HEK293 (cell line): ENCODE measurements around the gene MED20.

ENCODE experiments used
- CTCF ChIA-PET: fragments of 350-600 bp; formaldehyde crosslinking; extraction: SDS; loops from one replicate; lab custom pipeline; 2021; ENCODE audit warnings: antibody characterized with exemption; lab: Yijun Ruan, JAX
- POLR2A ChIA-PET: fragments of 300-600 bp; formaldehyde crosslinking; extraction: SDS; loops from one replicate; lab custom pipeline; 2020; ENCODE audit warnings: antibody characterized with exemption, inconsistent platforms; lab: Yijun Ruan, JAX
- H3K27ac ChIP-seq: fragments of 200-500 bp; sonication (Bioruptor generic); 2 replicates; pipeline ENCODE4 v1.5.1; 2014; ENCODE audit warnings: low read depth, low read length, control low read depth, inconsistent platforms; ENCODE audit errors: extremely low read depth
- H3K36me3 ChIP-seq, 2 experiments: fragments of 200-500 bp in 1 of 2; sonication (Bioruptor generic) in 1 of 2; 1 replicate in 1 of 2; 2 replicates in 1 of 2; pipeline ENCODE4 v1.5.1; 2014 to 2017; ENCODE audit warnings: inconsistent platforms in 2 of 2, low read length in 2 of 2; ENCODE audit not compliant: control insufficient read depth in 2 of 2, insufficient read depth in 1 of 2
- H3K4me1 ChIP-seq: fragments of 200-500 bp; sonication (Bioruptor generic); 2 replicates; pipeline ENCODE4 v1.5.1; 2014; ENCODE audit warnings: mild to moderate bottlenecking, low read length, inconsistent platforms; ENCODE audit not compliant: control insufficient read depth, insufficient read depth
- H3K4me3 ChIP-seq: 2 replicates; pipeline ENCODE4 v1.5.1; 2011; ENCODE audit warnings: low read depth, mild to moderate bottlenecking, control low read depth, low read length, moderate library complexity
- H3K9me3 ChIP-seq: fragments of 200-500 bp; sonication (Bioruptor generic); 2 replicates; pipeline ENCODE4 v1.5.1; 2014; ENCODE audit warnings: low read depth, low read length, inconsistent platforms; ENCODE audit not compliant: control insufficient read depth, insufficient read depth
- KLF10 ChIP-seq: fragments of 450-650 bp; IDR thresholded peaks from 2 replicates; pipeline ENCODE4 v1.5.1; 2018; ENCODE audit warnings: missing biosample characterization, mild to moderate bottlenecking, missing genetic modification characterization
- KLF16 ChIP-seq: fragments of 450-650 bp; formaldehyde crosslinking; IDR thresholded peaks from 2 replicates; pipeline ENCODE4 v1.5.1; 2017; ENCODE audit warnings: missing biosample characterization, missing genetic modification characterization
- PRDM10 ChIP-seq: fragments of 450-650 bp; formaldehyde crosslinking; IDR thresholded peaks from 2 replicates; pipeline ENCODE4 v1.5.1; 2016; ENCODE audit warnings: missing biosample characterization, missing genetic modification characterization
- REST ChIP-seq: fragments of 450-650 bp; formaldehyde crosslinking; IDR thresholded peaks from 2 replicates; pipeline ENCODE4 v1.5.1; 2016; ENCODE audit warnings: missing biosample characterization, missing genetic modification characterization
- YY2 ChIP-seq: fragments of 450-650 bp; formaldehyde crosslinking; IDR thresholded peaks from 2 replicates; pipeline ENCODE4 v1.5.1; 2016; ENCODE audit warnings: missing biosample characterization, missing genetic modification characterization
- ZBTB17 ChIP-seq: fragments of 450-650 bp; formaldehyde crosslinking; IDR thresholded peaks from 2 replicates; pipeline ENCODE4 v1.5.1; 2016; ENCODE audit warnings: missing biosample characterization, missing genetic modification characterization
- ZBTB20 ChIP-seq: fragments of 450-650 bp; formaldehyde crosslinking; IDR thresholded peaks from 2 replicates; pipeline ENCODE4 v1.5.1; 2016; ENCODE audit warnings: missing biosample characterization, missing genetic modification characterization
- ZFHX2 ChIP-seq: fragments of 450-650 bp; formaldehyde crosslinking; conservative IDR thresholded peaks from 2 replicates; pipeline ENCODE4 v1.5.1; 2016; ENCODE audit warnings: missing biosample characterization, missing genetic modification characterization
- ZFP37 ChIP-seq: fragments of 450-650 bp; formaldehyde crosslinking; IDR thresholded peaks from 2 replicates; pipeline ENCODE4 v1.5.1; 2016; ENCODE audit warnings: missing biosample characterization, missing genetic modification characterization
- ZNF112 ChIP-seq: fragments of 450-650 bp; formaldehyde crosslinking; IDR thresholded peaks from 2 replicates; pipeline ENCODE4 v1.5.0; 2017; ENCODE audit warnings: missing biosample characterization, missing genetic modification characterization
- ZNF26 ChIP-seq: fragments of 450-650 bp; formaldehyde crosslinking; IDR thresholded peaks from 2 replicates; pipeline ENCODE4 v1.5.1; 2016; ENCODE audit warnings: missing biosample characterization, missing genetic modification characterization
- ZNF37A ChIP-seq: fragments of 450-650 bp; IDR thresholded peaks from 2 replicates; pipeline ENCODE4 v1.5.1; 2018; ENCODE audit warnings: missing biosample characterization, missing genetic modification characterization
- ZNF416 ChIP-seq: fragments of 450-650 bp; formaldehyde crosslinking; IDR thresholded peaks from 2 replicates; pipeline ENCODE4 v1.5.1; 2016; ENCODE audit warnings: missing biosample characterization, missing genetic modification characterization
- ZNF549 ChIP-seq: fragments of 450-650 bp; IDR thresholded peaks from 2 replicates; pipeline ENCODE4 v1.5.1; 2018; ENCODE audit warnings: missing biosample characterization, missing genetic modification characterization, mild to moderate bottlenecking, inconsistent platforms, moderate library complexity
- ZNF555 ChIP-seq: fragments of 450-650 bp; formaldehyde crosslinking; conservative IDR thresholded peaks from 2 replicates; pipeline ENCODE4 v1.5.1; 2017; ENCODE audit warnings: missing biosample characterization, mild to moderate bottlenecking, missing genetic modification characterization, inconsistent platforms
- ZNF610 ChIP-seq: fragments of 450-650 bp; formaldehyde crosslinking; IDR thresholded peaks from 2 replicates; pipeline ENCODE4 v1.5.1; 2016; ENCODE audit warnings: missing biosample characterization, missing genetic modification characterization, borderline replicate concordance
- ZNF76 ChIP-seq: fragments of 450-650 bp; formaldehyde crosslinking; IDR thresholded peaks from 2 replicates; pipeline ENCODE4; 2016; ENCODE audit warnings: low read depth, missing biosample characterization, missing genetic modification characterization, borderline replicate concordance

Gene MED20

GRCh38 chr6:41970436-41970846, 49.5 kb upstream of the MED20 start:
- CTCF ChIA-PET, result no interaction called here
- H3K9me3 ChIP-seq, result no peaks in the 10 kb centered on the region
- H3K4me3 ChIP-seq, result no peak overlapping the region
- H3K4me1 ChIP-seq, result no peaks in the 10 kb centered on the region
- H3K36me3 ChIP-seq, result no peaks in the 10 kb centered on the region; a peak in 1 of 3 replicates
- TF ChIP-seq ZNF26 (tag by site-specific recombination) (no peak), ZNF416 (tag by site-specific recombination) (no peak), ZFHX2 (tag by site-specific recombination) (no peak), ZNF37A (tag by site-specific recombination) (no peak), ZNF76 (tag by site-specific recombination) (no peak), ZNF112 (tag by site-specific recombination) (no peak), KLF16 (tag by site-specific recombination) (no peak), PRDM10 (no peak), ZFP37 (tag by site-specific recombination) (no peak), REST (tag by site-specific recombination) (no peak), ZBTB17 (tag by site-specific recombination) (no peak), YY2 (tag by site-specific recombination) (no peak), ZNF549 (tag by site-specific recombination) (no peak), ZNF610 (tag by site-specific recombination) (no peak), KLF10 (tag by site-specific recombination) (no peak)
- TF ChIP-seq, all 188 proteins: peak for 0
- no peak overlapping the region for H3K27ac ChIP-seq
- POLR2A ChIA-PET, result no interaction called here

GRCh38 chr6:41967312-41968287, 46.7 kb upstream of the MED20 start:
- no peaks in the 10 kb centered on the region for H3K4me1 ChIP-seq
- H3K36me3 ChIP-seq, result no peaks in the 10 kb centered on the region; a peak in 1 of 3 replicates
- H3K27ac ChIP-seq, result no peak overlapping the region
- ChIA-PET CTCF (interaction anchor here (0.9 kb wide), 3 partner anchors 27 to 284 kb away, joined by 3 to 4 read pairs (median 4); no protein-coding TSS in a partner anchor), POLR2A (no interaction called here)
- H3K9me3 ChIP-seq, result no peaks in the 10 kb centered on the region
- no peak overlapping the region for H3K4me3 ChIP-seq
- peak; percentile 14; the same call in 1 of the 2 replicates for TF ChIP-seq ZBTB20
- TF ChIP-seq ZNF555 (tag by site-specific recombination), result no peak
